Parathyroid adenoma (tissue), 2 donors: ENCODE data around the gene THSD4.

Experiments
- H2AFZ ChIP-seq: fragments of 300-600 bp; sonication (generic); one replicate; pipeline ENCODE4 v1.7.0; 2017; ENCODE audit warnings: antibody characterized with exemption, mild to moderate bottlenecking
- H3K27ac ChIP-seq: fragments of 300-600 bp; sonication (generic); one replicate; pipeline ENCODE4 v1.7.0; 2017
- H3K27me3 ChIP-seq: fragments of 300-600 bp; sonication (generic); one replicate; pipeline ENCODE4 v1.7.0; 2017; ENCODE audit warnings: low read length; ENCODE audit not compliant: control insufficient read depth, insufficient read depth
- H3K36me3 ChIP-seq: fragments of 300-600 bp; sonication (generic); one replicate; pipeline ENCODE4 v1.7.0; 2017; ENCODE audit warnings: low read length; ENCODE audit not compliant: control insufficient read depth, insufficient read depth
- H3K4me1 ChIP-seq: fragments of 300-600 bp; sonication (generic); one replicate; pipeline ENCODE4 v1.7.0; 2017; ENCODE audit warnings: control low read depth
- H3K4me2 ChIP-seq: fragments of 300-600 bp; sonication (generic); one replicate; pipeline ENCODE4 v1.7.0; 2017; ENCODE audit warnings: low read length
- H3K4me3 ChIP-seq: fragments of 300-600 bp; sonication (generic); one replicate; pipeline ENCODE4 v1.7.0; 2017; ENCODE audit warnings: low read depth, low read length
- H3K79me2 ChIP-seq: fragments of 300-600 bp; sonication (generic); one replicate; pipeline ENCODE4 v1.7.0; 2017; ENCODE audit warnings: control low read depth
- H3K9ac ChIP-seq: fragments of 300-600 bp; sonication (generic); one replicate; pipeline ENCODE4 v1.7.0; 2017; ENCODE audit warnings: mild to moderate bottlenecking
- H3K9me3 ChIP-seq: fragments of 300-600 bp; sonication (generic); one replicate; pipeline ENCODE4 v1.7.0; 2017; ENCODE audit warnings: low read length; ENCODE audit not compliant: control insufficient read depth
- CTCF ChIP-seq: fragments of 300-600 bp; sonication (generic); IDR thresholded peaks from one replicate; pipeline ENCODE4 v1.7.0; 2017; ENCODE audit warnings: antibody characterized with exemption, mild to moderate bottlenecking
- donor health status: primary hyperparathyroidism.

Gene THSD4

DNA sequence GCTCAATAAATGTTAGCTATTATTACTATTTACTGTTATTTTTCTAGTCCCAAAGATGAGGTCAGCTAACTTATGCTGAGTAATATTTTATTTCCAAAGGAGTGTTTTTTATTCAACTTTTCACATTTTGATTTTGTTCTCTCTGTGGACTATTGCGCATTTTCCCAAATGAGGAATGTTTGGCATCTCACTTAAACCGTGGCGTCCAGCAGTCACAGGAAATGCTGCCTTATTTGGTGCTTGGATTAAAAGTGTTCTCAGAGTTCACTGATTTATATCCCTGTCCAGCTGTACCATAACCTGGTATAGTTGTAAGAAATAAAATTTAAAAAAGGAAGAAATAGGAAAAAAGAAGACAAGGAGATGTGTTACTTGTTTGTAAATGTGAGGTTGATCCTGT is 166.8 kb downstream of the THSD4 start:
- Histone ChIP-seq H2AFZ (no peak overlapping the region), H3K9ac (no peak overlapping the region), H3K36me3 (no peaks in the 10 kb centered on the region), H3K4me2 (no peak overlapping the region), H3K27ac (no peak overlapping the region), H3K27me3 (no peaks in the 10 kb centered on the region), H3K79me2 (no peaks in the 10 kb centered on the region), H3K9me3 (no peaks in the 10 kb centered on the region), H3K4me1 (no peaks in the 10 kb centered on the region), H3K4me3 (no peak overlapping the region)
- TF ChIP-seq CTCF = no peak

- Histone ChIP-seq H3K4me3 (no peak overlapping the region), H3K27me3 (no peaks in the 10 kb centered on the region), H3K9ac (no peak overlapping the region), H3K79me2 (no peaks in the 10 kb centered on the region), H3K4me2 (no peak overlapping the region), H3K27ac (no peak overlapping the region), H2AFZ (no peak overlapping the region), H3K4me1 (no peaks in the 10 kb centered on the region), H3K9me3 (no peaks in the 10 kb centered on the region), H3K36me3 (no peaks in the 10 kb centered on the region)
- no peak for TF ChIP-seq CTCF
These were observed 173.2 kb downstream of the THSD4 start for GRCh38 chr15:71288348-71288955.

DNA sequence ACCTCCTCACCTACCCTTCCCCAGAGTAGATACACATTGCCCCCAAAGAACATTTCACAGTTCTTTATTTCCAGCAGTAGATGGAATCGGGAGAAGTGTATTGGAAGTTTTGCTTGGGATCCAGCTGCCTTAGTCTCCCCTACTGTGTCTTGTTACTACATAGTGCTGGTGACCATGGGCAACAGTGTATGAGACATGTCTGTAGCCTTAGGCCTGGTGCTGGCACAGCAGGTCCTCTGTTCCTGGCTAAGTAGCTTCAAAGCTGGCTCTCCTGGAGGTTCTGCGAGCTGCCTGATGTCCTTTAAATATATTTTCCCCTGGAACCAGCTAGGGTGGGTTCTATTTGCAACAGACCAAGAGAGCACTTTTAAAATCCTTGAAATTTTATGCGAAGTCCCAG is 174.7 kb downstream of the THSD4 start:
- no peak for TF ChIP-seq CTCF
- H3K4me1 ChIP-seq = no peaks in the 10 kb centered on the region
- no peaks in the 10 kb centered on the region for H3K36me3 ChIP-seq
- H2AFZ ChIP-seq = no peak overlapping the region
- no peaks in the 10 kb centered on the region for H3K9me3 ChIP-seq
- no peak overlapping the region for H3K9ac ChIP-seq
- no peaks in the 10 kb centered on the region for H3K27me3 ChIP-seq
- H3K4me3 ChIP-seq = no peak overlapping the region
- H3K79me2 ChIP-seq = no peaks in the 10 kb centered on the region
- H3K27ac ChIP-seq = no peak overlapping the region
- no peak overlapping the region for H3K4me2 ChIP-seq

DNA sequence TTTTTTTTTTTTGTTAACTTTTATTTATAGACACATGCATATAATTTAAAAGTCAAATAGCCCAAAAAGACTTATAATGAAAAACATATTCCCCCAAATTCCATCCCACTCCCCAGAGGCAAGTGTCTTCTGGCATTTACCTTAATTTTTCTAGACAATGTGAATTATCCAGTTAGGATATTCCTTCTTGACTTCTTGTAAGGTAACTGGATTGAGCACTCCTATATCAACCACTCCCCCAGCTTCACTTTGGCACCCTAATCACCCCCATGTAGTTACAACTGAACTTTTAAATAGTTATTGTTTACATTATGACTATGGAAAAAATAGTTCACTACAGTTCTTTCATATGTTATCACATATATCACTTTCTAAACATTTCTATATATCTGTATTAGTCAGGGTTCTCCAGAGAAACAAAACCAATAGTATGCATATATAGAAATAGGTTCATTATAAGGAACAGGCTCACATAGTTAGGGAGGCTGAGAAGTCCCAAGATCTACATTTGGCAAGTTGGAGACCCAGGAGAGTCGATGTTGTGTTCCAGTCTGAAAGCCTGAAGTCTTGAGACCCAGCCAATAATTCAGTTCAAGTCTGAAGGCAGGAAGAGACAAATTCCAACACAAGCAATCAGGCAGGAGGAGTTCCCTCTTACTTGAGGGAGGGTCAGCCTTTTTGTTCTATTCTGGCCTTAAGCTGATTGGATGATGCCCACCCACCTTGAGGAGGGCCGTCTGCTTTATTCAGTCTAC is 175.8 kb downstream of the THSD4 start:
- H2AFZ ChIP-seq = no peak overlapping the region
- H3K4me3 ChIP-seq = no peak overlapping the region
- no peaks in the 10 kb centered on the region for H3K27me3 ChIP-seq
- H3K4me1 ChIP-seq = no peaks in the 10 kb centered on the region
- no peaks in the 10 kb centered on the region for H3K9me3 ChIP-seq
- TF ChIP-seq CTCF = no peak
- H3K27ac ChIP-seq = no peak overlapping the region
- no peaks in the 10 kb centered on the region for H3K79me2 ChIP-seq
- no peak overlapping the region for H3K4me2 ChIP-seq
- no peaks in the 10 kb centered on the region for H3K36me3 ChIP-seq
- H3K9ac ChIP-seq = no peak overlapping the region

DNA sequence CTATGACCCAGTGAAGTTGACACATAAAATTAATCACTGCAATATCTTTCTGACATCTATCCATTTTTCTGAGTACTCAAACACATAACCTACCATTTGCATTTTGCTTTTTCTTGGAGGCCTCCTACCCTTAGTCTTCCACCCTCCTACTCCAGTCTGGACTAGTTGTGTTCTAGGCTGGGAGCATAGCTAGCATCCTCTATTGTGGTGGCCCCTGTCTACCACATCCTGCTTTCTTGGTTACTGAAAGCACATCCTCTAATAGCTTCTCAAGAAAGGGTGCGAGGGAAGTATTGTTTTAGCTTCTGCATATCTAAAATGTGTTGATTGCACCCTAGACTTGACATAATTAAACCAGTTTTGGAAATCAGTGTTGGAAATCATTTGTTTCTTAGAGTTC is 176.5 kb downstream of the THSD4 start:
- H3K4me1 ChIP-seq = no peaks in the 10 kb centered on the region
- TF ChIP-seq CTCF = no peak

More for the DNA sequence above, 176.5 kb downstream of the THSD4 start:
- Histone ChIP-seq H3K27me3 (no peaks in the 10 kb centered on the region), H3K9me3 (no peaks in the 10 kb centered on the region), H3K36me3 (no peaks in the 10 kb centered on the region), H3K4me3 (no peak overlapping the region), H3K4me2 (no peak overlapping the region), H2AFZ (no peak overlapping the region), H3K79me2 (no peaks in the 10 kb centered on the region), H3K9ac (no peak overlapping the region), H3K27ac (no peak overlapping the region)
